GM12873 (cell line): ENCODE results near the gene SLC12A7.

Experiments
- TF ChIP-seq, protein P1 (sequence below): IDR thresholded peaks from 2 replicates; pipeline ENCODE4 v1.5.1; 2012; ENCODE audit warnings: low read depth, mild to moderate bottlenecking, moderate library complexity, low read length, control low read depth; ENCODE audit not compliant: insufficient read depth; ENCODE audit errors: missing control alignments

The SLC12A7 gene

DNA sequence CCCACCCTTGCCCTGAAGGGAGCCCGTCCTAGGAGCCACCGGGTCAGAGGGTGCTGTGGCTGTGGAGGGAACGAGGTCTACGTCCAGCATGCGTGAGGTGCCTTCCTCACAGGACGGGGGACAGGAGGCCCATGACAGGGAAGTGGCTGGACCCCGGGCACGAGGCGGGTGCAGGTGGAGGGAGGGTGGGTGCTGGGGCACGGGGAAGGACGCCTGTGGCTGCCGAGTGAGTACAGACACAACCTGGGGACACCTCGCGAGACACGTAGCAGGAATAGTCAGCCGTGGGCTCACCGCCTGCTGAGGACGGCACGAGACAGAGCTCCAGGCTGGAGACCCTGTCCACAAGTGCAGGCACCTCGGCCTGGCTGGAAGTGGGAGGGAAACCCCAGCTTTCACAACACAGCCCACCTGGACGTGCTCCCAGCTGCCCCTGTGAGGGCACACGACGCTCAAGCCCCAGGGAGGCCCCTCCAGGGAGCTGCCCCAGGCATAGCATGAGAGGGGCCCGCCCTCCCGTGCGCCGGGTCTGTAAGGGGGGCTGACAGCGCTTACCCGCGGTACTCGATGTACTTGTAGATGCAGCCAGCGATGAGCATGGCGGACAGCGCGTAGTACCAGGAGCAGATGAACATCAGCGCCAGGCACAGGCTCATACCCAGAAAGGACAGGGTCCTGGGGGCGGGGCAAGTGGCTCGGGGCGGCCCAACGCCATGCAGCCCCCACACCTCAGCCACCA is 36.9 kb downstream of the SLC12A7 start:
- TF ChIP-seq, protein P1, sequence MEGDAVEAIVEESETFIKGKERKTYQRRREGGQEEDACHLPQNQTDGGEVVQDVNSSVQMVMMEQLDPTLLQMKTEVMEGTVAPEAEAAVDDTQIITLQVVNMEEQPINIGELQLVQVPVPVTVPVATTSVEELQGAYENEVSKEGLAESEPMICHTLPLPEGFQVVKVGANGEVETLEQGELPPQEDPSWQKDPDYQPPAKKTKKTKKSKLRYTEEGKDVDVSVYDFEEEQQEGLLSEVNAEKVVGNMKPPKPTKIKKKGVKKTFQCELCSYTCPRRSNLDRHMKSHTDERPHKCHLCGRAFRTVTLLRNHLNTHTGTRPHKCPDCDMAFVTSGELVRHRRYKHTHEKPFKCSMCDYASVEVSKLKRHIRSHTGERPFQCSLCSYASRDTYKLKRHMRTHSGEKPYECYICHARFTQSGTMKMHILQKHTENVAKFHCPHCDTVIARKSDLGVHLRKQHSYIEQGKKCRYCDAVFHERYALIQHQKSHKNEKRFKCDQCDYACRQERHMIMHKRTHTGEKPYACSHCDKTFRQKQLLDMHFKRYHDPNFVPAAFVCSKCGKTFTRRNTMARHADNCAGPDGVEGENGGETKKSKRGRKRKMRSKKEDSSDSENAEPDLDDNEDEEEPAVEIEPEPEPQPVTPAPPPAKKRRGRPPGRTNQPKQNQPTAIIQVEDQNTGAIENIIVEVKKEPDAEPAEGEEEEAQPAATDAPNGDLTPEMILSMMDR, result no peak

DNA sequence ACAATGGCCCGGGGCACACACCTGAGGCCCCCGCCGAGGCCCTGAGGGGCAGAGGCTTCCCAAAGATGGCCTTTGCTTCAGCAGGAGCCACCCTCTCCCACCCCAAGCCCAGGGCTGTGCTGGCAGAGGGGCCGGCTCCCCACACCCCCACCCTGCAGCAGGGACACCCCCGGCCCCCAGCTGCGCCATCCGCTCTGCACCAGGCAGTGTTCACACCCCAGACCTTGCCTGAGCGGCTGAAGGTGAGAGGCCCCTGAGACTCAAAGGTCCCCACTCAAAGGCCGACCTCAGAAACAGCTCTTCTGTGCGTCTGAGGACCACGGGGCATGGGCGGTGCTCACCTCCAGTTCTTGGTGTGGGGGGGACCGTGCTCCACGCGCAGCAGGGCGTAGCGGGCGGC is 37.6 kb downstream of the SLC12A7 start:
- TF ChIP-seq, protein P1, result no peak

DNA sequence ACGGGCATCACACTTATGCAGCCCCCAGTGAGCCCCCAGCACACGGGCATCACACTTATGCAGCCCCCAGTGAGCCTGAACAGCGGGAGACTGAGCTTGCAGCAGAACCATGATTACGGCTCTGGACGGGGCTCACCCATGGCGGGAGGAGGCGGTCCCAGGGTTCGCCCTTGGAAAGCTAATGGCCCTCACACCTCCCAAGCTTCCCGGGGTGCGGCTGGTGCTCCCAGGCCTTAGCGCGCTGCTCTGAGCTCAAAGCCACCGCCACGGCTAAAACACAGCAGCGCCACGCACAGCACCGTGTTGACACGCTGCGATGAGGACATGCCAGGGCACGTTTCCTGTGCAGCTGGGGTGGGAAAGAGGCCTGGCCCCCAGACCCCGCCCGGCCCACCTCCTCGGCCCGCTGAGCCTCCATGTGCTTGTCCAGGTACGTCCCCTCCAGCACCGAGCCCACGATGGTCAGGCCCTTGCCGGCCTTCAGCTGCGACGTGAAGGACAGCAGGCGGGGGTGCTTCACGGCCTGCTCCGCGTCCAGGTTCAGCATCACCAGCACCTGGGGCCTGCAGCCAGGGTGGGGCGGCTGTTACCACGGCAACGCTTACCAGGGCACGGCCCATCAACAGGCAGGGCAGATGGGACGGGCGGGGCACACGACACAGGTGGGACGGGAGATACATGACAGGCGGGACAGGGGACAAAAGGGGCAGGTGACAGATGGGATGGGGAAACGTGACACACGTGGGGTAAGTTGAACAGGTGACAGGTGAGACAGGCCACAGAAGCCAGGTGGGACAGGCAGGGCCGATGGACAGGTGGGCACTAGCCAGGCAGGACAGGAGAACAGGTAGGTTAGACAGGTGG is 38.4 kb downstream of the SLC12A7 start:
- TF ChIP-seq, protein P1, result no peak

DNA sequence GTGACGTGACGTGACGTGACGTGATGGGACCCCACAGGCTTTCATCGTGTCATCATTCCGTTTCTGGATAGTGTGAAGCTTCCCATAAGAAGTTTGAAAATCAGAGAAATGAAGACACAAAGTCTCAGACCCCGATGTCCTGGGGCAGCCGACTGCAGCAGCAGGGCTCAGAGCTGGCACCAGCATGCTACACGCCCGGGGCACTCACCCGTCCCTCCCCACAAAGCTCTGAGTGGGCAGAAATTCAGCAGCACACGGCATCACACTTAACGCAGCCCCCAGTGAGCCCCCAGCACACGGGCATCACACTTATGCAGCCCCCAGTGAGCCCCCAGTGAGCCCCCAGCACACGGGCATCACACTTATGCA is 42.2 kb downstream of the SLC12A7 start:
- TF ChIP-seq, protein P1, result no peak

DNA sequence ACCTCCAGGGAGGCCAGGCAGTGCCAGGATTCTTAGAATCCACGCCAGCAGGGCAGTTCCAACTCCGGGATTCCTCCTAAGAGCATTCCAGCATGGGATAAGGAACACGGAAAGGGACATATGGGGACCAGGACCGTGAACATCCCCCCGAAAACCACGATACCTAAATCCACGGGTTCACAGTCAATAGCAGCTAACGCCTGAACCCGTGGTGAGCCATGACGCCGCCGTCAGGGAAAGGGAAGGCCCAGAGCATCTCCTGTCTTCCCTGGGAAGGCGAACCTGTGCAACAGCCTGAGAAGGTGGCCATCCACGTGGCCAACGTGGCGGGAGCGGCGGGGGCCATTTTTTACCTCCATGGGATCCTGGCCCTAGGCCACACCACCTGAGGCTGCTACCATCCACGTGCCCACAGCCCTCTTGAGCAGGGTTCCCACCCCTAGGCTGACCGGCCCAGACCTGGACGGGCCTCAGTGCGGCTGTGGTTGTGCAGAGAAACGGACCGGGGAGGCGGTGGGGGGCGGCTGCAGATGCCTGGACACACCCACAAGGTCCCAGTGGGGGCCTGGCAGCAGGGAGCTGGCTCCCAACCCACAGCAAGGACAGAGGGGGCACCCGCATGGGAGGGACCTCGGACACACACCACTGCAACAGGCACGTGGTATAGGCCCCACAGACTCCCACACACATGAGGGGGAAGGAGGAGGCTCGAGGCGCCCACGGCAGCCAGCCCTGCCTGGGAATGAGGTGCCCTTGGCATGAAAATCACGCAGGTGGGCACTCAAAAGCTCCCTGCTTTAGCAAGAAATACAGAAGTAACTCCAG is 42.8 kb downstream of the SLC12A7 start:
- TF ChIP-seq, protein P1, result no peak

DNA sequence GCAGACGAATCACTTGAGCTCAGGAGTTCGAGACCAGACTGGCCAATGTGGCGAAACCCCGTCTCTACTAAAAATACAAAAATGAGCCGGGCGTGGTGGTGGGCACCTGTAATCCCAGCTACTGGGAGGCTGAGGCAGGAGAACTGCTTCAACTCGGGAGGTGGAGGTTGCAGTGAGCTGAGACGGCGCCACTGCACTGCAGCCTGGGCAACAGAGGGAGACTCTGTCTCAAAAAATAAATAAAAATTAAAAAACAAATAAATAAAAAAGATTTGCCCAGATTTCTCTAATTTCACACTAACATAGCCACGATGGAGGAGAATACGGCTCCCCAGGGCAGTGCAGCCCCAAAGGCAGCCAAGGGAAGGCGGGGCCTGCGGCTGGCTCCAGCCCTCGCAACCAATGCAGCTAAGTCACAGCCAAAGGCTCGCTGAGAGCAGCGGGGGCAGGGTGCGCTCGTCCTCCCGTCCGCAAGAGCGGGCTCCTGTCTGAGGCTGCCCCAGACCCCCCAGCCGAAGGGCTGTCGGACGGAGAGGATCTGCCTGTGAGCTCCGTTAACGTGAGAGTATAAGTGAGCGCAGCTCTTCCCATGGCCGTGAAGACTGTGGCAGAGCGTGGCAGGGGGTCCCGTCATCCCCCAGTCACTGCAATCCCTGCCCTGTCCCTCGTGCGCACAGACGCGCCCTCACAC is 43.5 kb downstream of the SLC12A7 start:
- TF ChIP-seq, protein P1, result no peak
